ENCODE measurements around the gene P4HB. TPM values are rescaled to one million over a fixed set of nuclear protein-coding genes. Genes with fewer than 3 reads are reported as not detected.

Gene P4HB
- total RNA-seq, 2 experiments from 2014 or later: 223 to 233 TPM

DNA sequence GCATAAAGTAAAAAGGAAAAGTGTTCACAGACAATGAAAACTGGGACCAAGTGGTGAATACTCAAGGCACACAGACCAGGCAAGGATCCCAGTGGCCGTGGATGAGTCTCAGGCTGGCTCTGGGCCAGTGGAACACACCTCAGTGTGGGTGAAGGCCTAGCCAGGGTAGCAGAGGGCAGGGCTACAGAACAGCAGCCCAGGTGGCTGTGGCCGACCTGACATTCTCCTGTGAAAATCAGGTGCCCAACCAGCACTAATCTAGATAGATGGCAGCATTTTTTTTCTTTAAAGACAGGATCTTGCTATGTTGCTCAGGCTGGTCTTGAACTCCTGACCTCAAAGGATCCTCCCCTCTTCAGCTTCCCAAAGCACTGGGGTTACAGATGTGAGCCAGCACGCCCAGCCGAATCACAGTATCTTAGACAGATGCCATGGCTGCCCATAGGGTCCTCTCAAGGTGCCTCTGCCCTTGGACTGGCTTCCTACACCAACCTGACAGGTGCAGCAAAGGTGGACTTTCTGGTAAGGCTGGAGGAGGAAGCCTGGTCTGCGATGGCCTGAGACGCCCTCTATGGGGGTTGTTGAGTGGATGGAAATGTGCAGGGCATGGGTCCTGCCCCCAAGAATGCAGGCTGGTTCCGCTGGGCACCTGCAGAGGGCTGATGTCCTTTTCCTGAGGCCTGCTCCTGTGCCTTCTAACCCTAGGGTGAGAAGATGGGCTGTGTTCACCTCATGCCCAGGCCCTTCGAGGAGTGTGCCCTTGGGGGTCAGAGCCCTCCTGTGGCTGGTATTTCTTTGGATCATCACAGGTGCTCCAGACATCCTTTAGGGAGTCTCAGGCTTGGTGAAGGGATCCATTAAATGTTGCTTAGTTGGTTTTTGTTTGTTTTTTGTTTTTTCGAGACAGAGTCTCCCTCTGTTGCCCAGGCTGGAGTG is 3.8 kb upstream of the P4HB start:
- ChIA-PET POLR2A (interaction anchor here (0.8 to 1.3 kb wide), 3 partner anchors 11 to 181 kb away, joined by 4 to 5 read pairs (median 4); partner anchors contain the start of genes ARL16 and HGS), CTCF (no interaction called here)
- no peak for ATAC-seq (ENCODE audit: poor library complexity)
- DNase-seq: no peak
- H3K27me3 ChIP-seq (ENCODE audit: control insufficient read depth in 1 of 2, insufficient read depth in 2 of 2, low read length in 2 of 2): peaks cover 0 to 3% of the 10 kb centered on the region in 2 experiments
- H3K9me3 Mint-ChIP-seq: no peaks in the 10 kb centered on the region
- peaks cover 47% of the 10 kb centered on the region for H3K36me3 Mint-ChIP-seq (ENCODE audit: low read depth)
- H3K9me3 ChIP-seq (ENCODE audit: control insufficient read depth in 1 of 2, insufficient read depth in 1 of 2, low read length in 2 of 2): peaks cover 0 to 3% of the 10 kb centered on the region in 2 experiments
- peaks cover 38% of the 10 kb centered on the region for H3K36me3 ChIP-seq (ENCODE audit: insufficient read depth, low read length)
- no peak overlapping the region for H3K4me3 ChIP-seq (ENCODE audit: low read length)
- H3K4me1 Mint-ChIP-seq (ENCODE audit: low read depth): peaks cover 37% of the 10 kb centered on the region
- peaks cover 69% of the 10 kb centered on the region for H3K4me1 ChIP-seq (ENCODE audit: insufficient read depth, low read length)
- intact Hi-C loops (cut with DNase I, micrococcal nuclease): loop anchor here (5.0 to 10.0 kb wide), 2 partner anchors 182 to 349 kb away; partner anchors contain the start of genes ACTG1 (in 1 of the 2), ARL16 (in 1 of the 2) and HGS (in 1 of the 2)
- TF ChIP-seq, protein P1, sequence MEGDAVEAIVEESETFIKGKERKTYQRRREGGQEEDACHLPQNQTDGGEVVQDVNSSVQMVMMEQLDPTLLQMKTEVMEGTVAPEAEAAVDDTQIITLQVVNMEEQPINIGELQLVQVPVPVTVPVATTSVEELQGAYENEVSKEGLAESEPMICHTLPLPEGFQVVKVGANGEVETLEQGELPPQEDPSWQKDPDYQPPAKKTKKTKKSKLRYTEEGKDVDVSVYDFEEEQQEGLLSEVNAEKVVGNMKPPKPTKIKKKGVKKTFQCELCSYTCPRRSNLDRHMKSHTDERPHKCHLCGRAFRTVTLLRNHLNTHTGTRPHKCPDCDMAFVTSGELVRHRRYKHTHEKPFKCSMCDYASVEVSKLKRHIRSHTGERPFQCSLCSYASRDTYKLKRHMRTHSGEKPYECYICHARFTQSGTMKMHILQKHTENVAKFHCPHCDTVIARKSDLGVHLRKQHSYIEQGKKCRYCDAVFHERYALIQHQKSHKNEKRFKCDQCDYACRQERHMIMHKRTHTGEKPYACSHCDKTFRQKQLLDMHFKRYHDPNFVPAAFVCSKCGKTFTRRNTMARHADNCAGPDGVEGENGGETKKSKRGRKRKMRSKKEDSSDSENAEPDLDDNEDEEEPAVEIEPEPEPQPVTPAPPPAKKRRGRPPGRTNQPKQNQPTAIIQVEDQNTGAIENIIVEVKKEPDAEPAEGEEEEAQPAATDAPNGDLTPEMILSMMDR (IDR thresholded peaks at IDR 0.05): no peak
- no peaks in the 10 kb centered on the region for H3K27me3 Mint-ChIP-seq
- H3K27ac Mint-ChIP-seq: peak overlapping the region; percentile 73
- H3K4me3 Mint-ChIP-seq: peak overlapping the region; percentile 78
- no peak overlapping the region for H3K27ac ChIP-seq (ENCODE audit: low read depth in 1 of 2, low read length in 2 of 2)

DNA sequence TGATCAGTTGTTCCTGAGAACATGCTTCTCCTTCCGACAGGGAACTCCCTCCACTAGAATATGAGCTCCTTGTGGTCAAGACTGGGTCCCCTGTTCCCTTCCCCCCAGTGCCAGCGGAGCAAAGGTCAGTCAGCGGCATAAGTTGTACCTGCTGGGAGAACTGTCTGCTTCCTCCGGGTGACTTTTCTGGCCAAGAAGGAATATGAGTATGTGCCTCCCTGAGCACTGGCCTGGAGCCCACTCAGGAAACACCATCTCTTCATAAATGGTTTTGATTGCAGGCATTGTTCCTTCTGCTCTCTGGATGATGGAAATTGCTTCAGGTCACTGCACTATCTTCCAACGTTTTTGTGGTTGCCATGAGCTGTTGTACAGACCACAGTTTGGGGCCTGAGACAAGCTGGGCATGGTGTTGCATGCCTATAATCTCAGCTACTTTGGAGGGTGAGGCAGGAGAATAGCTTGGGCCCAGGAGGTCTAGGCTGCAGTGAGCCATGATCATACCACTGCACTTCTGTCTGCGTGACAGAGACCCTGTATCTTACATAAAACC is 2.9 kb upstream of the P4HB start:
- POLR2A ChIA-PET: interaction anchor here (0.8 to 1.3 kb wide), 3 partner anchors 10 to 180 kb away, joined by 4 to 5 read pairs (median 4); partner anchors contain the start of genes ARL16, HGS and SIRT7
- peak overlapping the region; percentile 78 for H3K4me3 Mint-ChIP-seq
- H3K4me3 ChIP-seq (ENCODE audit: low read length): no peak overlapping the region
- ATAC-seq (ENCODE audit: poor library complexity): no peak
- no peaks in the 10 kb centered on the region for H3K9me3 Mint-ChIP-seq
- peak overlapping the region; percentile 73 for H3K27ac Mint-ChIP-seq
- intact Hi-C loops (cut with DNase I, micrococcal nuclease): loop anchor here (5.0 to 10.0 kb wide), 2 partner anchors 181 to 348 kb away; partner anchors contain the start of genes ACTG1 (in 1 of the 2), ARL16 (in 1 of the 2) and HGS (in 1 of the 2)
- H3K36me3 ChIP-seq (ENCODE audit: insufficient read depth, low read length): peaks cover 39% of the 10 kb centered on the region
- CTCF ChIA-PET: no interaction called here
- H3K27me3 Mint-ChIP-seq: no peaks in the 10 kb centered on the region
- no peak overlapping the region for H3K27ac ChIP-seq (ENCODE audit: low read depth in 1 of 2, low read length in 2 of 2)
- TF ChIP-seq, protein P1 (IDR thresholded peaks at IDR 0.05): no peak
- no peaks in the 10 kb centered on the region for H3K9me3 ChIP-seq (ENCODE audit: control insufficient read depth in 1 of 2, insufficient read depth in 1 of 2, low read length in 2 of 2)
- H3K4me1 Mint-ChIP-seq (ENCODE audit: low read depth): peaks cover 38% of the 10 kb centered on the region
- H3K36me3 Mint-ChIP-seq (ENCODE audit: low read depth): peaks cover 39% of the 10 kb centered on the region
- H3K4me1 ChIP-seq (ENCODE audit: insufficient read depth, low read length): peaks cover 72% of the 10 kb centered on the region
- no peaks in the 10 kb centered on the region for H3K27me3 ChIP-seq (ENCODE audit: control insufficient read depth in 1 of 2, insufficient read depth in 2 of 2, low read length in 2 of 2)
- DNase-seq: no peak

All from CD4-positive, alpha-beta T cell (primary cell).